NCI-H2196 (cell line): Measurements from ENCODE around the gene DHX16.

Source experiments
- DNase-seq: peaks from one replicate; lab custom pipeline; 2025; ENCODE audit not compliant: unreplicated experiment; lab: John Stamatoyannopoulos, UW

Gene DHX16

DNA sequence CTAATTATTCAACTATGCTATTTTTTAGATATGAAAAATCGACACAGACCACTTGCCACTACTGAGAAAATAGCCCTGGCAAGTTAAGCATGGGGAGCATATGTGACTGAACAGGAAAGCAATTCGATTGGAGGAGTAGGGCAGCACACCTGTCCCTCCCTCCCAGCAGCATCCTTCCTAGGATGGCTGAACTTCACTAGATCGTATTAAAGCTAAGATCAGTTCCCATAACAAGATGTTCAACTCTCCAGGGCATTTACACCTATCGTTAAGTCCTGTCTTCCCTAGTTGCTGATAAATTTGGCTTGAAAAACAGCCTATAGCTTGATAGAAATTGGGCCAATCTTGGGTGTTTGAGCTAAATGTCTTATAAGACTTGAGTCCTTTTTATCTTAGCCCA is 62.7 kb downstream of the DHX16 start:
- no peak for DNase-seq

- DNase-seq, result no peak
Observed at GRCh38 chr6:30603961-30604360, 68.8 kb downstream of the DHX16 start.
